ENCODE data around the gene CAMK2N2. TPM values are rescaled to one million over a fixed set of nuclear protein-coding genes. Genes with fewer than 3 reads are reported as not detected.

The CAMK2N2 gene
- total and polyA plus RNA-seq, 4 donors: 0.03 to 0.58 (median 0.17) TPM

DNA sequence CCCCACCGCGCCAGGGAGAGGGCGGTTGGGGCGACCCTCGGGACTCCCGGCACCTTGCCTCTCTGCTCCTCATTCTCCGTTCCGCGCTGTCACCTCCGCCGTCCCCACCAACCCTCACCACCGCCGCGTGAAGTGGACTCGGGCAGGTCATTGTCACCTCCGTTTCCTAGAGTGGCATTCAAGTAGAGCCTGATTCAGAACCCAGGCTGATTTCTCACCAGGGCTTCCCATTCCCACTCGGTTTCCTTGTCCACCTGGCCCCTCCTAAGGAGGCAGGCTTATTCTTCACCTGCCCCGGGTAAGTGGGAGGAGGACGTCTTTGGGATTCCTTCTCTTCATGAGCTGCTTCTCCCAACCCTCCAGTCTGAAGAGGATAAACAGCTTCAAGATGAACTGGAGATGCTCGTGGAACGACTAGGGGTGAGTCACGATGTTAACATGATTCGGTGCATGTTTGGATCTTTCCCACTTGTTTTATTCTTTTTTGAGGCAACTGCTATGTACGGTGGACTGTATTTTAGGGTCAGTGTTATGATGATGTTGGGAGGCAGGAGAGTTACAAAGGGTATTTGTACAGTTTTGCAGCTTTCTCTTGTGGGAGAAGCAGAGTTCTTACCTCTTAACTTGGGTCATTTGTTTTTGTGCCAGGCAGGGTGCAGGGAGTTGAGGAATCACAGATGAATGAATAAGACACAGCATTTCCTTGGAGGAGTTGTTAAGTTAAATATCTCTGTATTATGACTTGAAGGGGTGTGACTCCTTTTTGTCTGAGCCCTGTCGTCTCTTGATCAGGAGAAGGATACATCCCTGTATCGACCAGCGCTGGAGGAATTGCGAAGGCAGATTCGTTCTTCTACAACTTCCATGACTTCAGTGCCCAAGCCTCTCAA, 38.4 kb upstream of the CAMK2N2 start:
- H3K27ac ChIP-seq (ENCODE audit: low read depth in 1 of 2, low read length in 1 of 2): peak overlapping the region; percentile 36 to 80
- DNase-seq (peak in 1 of 3 donors; percentile 3), ATAC-seq (ENCODE audit: insufficient read depth, low FRiP score) (peak; percentile 4)
- 18 to 22% methylated on average over 27 to 29 of the region's 29 CpGs for WGBS, 2 donors
- H3K4me1 ChIP-seq (ENCODE audit: control insufficient read depth in 5 of 5, insufficient read depth in 5 of 5, low read length in 5 of 5): peaks cover 0 to 7% (median 4%) of the 10 kb centered on the region in 5 donors
- peak overlapping the region; percentile 53 to 61 for H3K9ac ChIP-seq (ENCODE audit: insufficient read depth in 1 of 2, low read length in 2 of 2)
- peaks cover 0 to 4% (median 0%) of the 10 kb centered on the region in 3 donors for H3K27me3 ChIP-seq (ENCODE audit: control insufficient read depth in 3 of 3, insufficient read depth in 3 of 3, low read length in 2 of 3)
- H3K36me3 ChIP-seq (ENCODE audit: control insufficient read depth in 4 of 4, insufficient read depth in 4 of 4, low read length in 4 of 4): peaks cover 27 to 42% (median 31%) of the 10 kb centered on the region in 4 donors
- peak overlapping the region; percentile 100 for H3K4me3 ChIP-seq
- H3K9me3 ChIP-seq (ENCODE audit: control insufficient read depth in 4 of 4, insufficient read depth in 3 of 4, low read length in 3 of 4): no peaks in the 10 kb centered on the region
- TF ChIP-seq, protein P1, sequence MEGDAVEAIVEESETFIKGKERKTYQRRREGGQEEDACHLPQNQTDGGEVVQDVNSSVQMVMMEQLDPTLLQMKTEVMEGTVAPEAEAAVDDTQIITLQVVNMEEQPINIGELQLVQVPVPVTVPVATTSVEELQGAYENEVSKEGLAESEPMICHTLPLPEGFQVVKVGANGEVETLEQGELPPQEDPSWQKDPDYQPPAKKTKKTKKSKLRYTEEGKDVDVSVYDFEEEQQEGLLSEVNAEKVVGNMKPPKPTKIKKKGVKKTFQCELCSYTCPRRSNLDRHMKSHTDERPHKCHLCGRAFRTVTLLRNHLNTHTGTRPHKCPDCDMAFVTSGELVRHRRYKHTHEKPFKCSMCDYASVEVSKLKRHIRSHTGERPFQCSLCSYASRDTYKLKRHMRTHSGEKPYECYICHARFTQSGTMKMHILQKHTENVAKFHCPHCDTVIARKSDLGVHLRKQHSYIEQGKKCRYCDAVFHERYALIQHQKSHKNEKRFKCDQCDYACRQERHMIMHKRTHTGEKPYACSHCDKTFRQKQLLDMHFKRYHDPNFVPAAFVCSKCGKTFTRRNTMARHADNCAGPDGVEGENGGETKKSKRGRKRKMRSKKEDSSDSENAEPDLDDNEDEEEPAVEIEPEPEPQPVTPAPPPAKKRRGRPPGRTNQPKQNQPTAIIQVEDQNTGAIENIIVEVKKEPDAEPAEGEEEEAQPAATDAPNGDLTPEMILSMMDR (IDR thresholded peaks at IDR 0.05; ENCODE audit: control extremely low read depth, extremely low read depth): no peak

DNA sequence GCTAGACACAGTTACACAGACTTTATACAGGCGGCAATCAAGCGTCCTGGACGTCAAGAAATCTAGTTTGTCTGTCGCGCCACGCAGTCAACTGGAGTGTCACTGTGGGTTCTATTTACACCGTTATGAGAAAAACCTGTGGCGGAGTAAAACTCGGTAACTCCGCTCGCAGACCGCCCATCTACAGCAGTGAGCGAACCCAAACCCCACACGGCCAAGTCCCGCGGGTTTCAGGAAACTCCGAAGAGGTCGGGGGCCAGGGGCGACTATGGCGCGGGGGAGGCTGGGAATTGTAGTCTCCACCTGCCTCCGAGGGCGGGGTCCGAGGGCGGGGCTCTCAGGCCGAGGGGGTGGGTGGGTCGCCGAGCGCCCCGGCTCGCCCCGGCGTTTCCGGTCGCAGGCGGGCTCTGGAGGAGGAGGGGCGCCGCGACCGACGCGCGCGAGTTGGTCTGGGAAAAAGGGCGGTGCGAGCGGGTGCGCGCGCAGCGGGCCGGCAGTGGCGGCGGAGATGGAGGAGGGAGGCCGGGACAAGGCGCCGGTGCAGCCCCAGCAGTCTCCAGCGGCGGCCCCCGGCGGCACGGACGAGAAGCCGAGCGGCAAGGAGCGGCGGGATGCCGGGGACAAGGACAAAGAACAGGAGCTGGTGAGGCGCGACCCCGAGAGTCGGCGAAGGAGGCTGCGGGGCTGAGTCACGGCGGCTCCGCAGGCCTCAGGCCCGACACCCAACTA, 37.6 kb upstream of the CAMK2N2 start, which contains the start of gene PSMD2:
Gene PSMD2 (plus strand): TSS at position 483 of the 729 bp plus-strand sequence. CDS start 26 bp downstream, at position 509.
- Histone ChIP-seq H3K4me1 (ENCODE audit: control insufficient read depth in 5 of 5, insufficient read depth in 5 of 5, low read length in 5 of 5) (peaks cover 0 to 7% (median 4%) of the 10 kb centered on the region in 5 donors), H3K27me3 (ENCODE audit: control insufficient read depth in 3 of 3, insufficient read depth in 3 of 3, low read length in 2 of 3) (peaks cover 0 to 4% (median 0%) of the 10 kb centered on the region in 3 donors), H3K27ac (ENCODE audit: low read depth in 1 of 2, low read length in 1 of 2) (peak within 1 kb of the TSS; percentile 80 to 91), H3K36me3 (ENCODE audit: control insufficient read depth in 4 of 4, insufficient read depth in 4 of 4, low read length in 4 of 4) (peaks cover 22 to 37% (median 24%) of the 10 kb centered on the region in 4 donors), H3K9me3 (ENCODE audit: control insufficient read depth in 4 of 4, insufficient read depth in 3 of 4, low read length in 3 of 4) (no peaks in the 10 kb centered on the region), H3K9ac (ENCODE audit: insufficient read depth in 1 of 2, low read length in 2 of 2) (peak within 1 kb of the TSS; percentile 85 to 95), H3K4me3 (peak within 1 kb of the TSS; percentile 100)
- TF ChIP-seq, protein P1 (IDR thresholded peaks at IDR 0.05; ENCODE audit: control extremely low read depth, extremely low read depth): no peak
- peak; percentile 98 to 99 (median 99) for DNase-seq
- ATAC-seq (ENCODE audit: insufficient read depth, low FRiP score): peak; percentile 99
- WGBS, 2 donors: 0% methylated on average over 58 to 78 of the region's 78 CpGs

DNA sequence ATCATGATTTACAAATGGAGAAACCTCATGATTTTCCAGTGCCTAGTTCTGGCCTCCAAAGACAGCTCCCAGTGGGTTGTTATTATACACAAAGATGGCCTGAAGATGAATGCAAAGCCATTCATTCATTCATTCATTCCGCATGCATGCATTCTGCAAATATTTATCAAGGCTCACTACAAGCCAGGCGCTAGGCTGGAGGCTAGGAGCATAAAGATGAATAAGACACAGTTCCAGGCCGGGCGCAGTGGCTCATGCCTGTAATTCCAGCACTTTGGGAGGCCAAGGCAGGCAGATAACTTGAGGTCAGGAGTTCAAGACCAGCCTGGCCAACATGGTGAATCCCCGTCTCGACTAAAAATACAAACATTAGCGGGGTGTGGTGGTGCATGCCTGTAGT, 35.3 kb upstream of the CAMK2N2 start:
- Histone ChIP-seq H3K36me3 (ENCODE audit: control insufficient read depth in 4 of 4, insufficient read depth in 4 of 4, low read length in 4 of 4) (peaks cover 3 to 14% (median 7%) of the 10 kb centered on the region in 4 donors), H3K27ac (ENCODE audit: low read depth in 1 of 2, low read length in 1 of 2) (no peak overlapping the region), H3K4me1 (ENCODE audit: control insufficient read depth in 5 of 5, insufficient read depth in 5 of 5, low read length in 5 of 5) (peaks cover 0 to 7% (median 4%) of the 10 kb centered on the region in 5 donors), H3K4me3 (no peak overlapping the region), H3K9me3 (ENCODE audit: control insufficient read depth in 4 of 4, insufficient read depth in 3 of 4, low read length in 3 of 4) (no peaks in the 10 kb centered on the region), H3K27me3 (ENCODE audit: control insufficient read depth in 3 of 3, insufficient read depth in 3 of 3, low read length in 2 of 3) (peaks cover 0 to 4% (median 0%) of the 10 kb centered on the region in 3 donors), H3K9ac (ENCODE audit: insufficient read depth in 1 of 2, low read length in 2 of 2) (no peak overlapping the region)
- TF ChIP-seq, protein P1 (IDR thresholded peaks at IDR 0.05; ENCODE audit: control extremely low read depth, extremely low read depth): no peak
- 77 to 80% methylated on average over 7 of the region's 7 CpGs for WGBS, 2 donors
- DNase-seq: no peak
- ATAC-seq (ENCODE audit: insufficient read depth, low FRiP score): no peak

Measured in lung (tissue), 12 donors.